GM23338 (cell line): ENCODE measurements around the gene ZNF514.

Experiments used
- CREB1 ChIP-seq: fragments of 250-450 bp; sonication (Bioruptor Pico); IDR thresholded peaks from 2 replicates; pipeline ENCODE4 v1.5.0; 2020; ENCODE audit warnings: low read depth, mild to moderate bottlenecking, moderate library complexity
- CTCF ChIP-seq, 2 experiments: fragments of 200-600 bp in 1 of 2; sonication (generic) in 1 of 2; conservative IDR thresholded peaks; 2 replicates each; pipeline versions ENCODE4 v1.5.1 to v1.6.1; 2016 to 2017; ENCODE audit warnings: antibody characterized with exemption in 2 of 2, low read depth in 2 of 2, mild to moderate bottlenecking in 2 of 2, moderate library complexity in 1 of 2
- EZH2 ChIP-seq: fragments of 200-600 bp; sonication (generic); IDR thresholded peaks from one replicate; pipeline ENCODE4 v1.8.0; 2017; ENCODE audit warnings: antibody characterized with exemption, mild to moderate bottlenecking, low read depth; ENCODE audit not compliant: unreplicated experiment
- EZH2phosphoT487 ChIP-seq: fragments of 200-600 bp; sonication (generic); IDR thresholded peaks from one replicate; pipeline ENCODE4 v1.8.1; 2018; ENCODE audit warnings: antibody characterized with exemption; ENCODE audit not compliant: unreplicated experiment
- JUNB ChIP-seq: IDR thresholded peaks from one replicate; pipeline ENCODE4 v1.6.1; 2016; ENCODE audit warnings: antibody characterized with exemption; ENCODE audit not compliant: unreplicated experiment
- NANOG ChIP-seq: IDR thresholded peaks from 2 replicates; pipeline ENCODE4 v1.6.1; 2016; ENCODE audit warnings: antibody characterized with exemption, borderline replicate concordance
- POLR2AphosphoS5 ChIP-seq: IDR thresholded peaks from 2 replicates; pipeline ENCODE4 v1.6.1; 2016; ENCODE audit warnings: antibody characterized with exemption, low read depth
- STAT1 ChIP-seq: IDR thresholded peaks from one replicate; pipeline ENCODE4 v1.6.1; 2016; ENCODE audit warnings: antibody characterized with exemption; ENCODE audit not compliant: unreplicated experiment
- ZNF114 ChIP-seq: fragments of 250-450 bp; sonication (Bioruptor Pico); IDR thresholded peaks from 2 replicates; pipeline ENCODE4 v1.5.0; 2020; ENCODE audit warnings: mild to moderate bottlenecking, moderate library complexity
- TF ChIP-seq, protein P1 (sequence below): IDR thresholded peaks from one replicate; pipeline ENCODE4 v1.6.1; 2018; ENCODE audit warnings: antibody characterized with exemption; ENCODE audit not compliant: unreplicated experiment

GRCh38 chr2:95104606-95105005, 55.0 kb downstream of the ZNF514 start:
- TF ChIP-seq CREB1 (no peak), EZH2 (no peak), CTCF (conservative IDR thresholded peaks at IDR 0.05; ENCODE audit: low read depth in 2 of 2) (no peak), JUNB (no peak), POLR2AphosphoS5 (no peak), NANOG (no peak), STAT1 (no peak), ZNF114 (CRISPR knock-in tag) (no peak), EZH2phosphoT487 (no peak)
- TF ChIP-seq, protein P1, sequence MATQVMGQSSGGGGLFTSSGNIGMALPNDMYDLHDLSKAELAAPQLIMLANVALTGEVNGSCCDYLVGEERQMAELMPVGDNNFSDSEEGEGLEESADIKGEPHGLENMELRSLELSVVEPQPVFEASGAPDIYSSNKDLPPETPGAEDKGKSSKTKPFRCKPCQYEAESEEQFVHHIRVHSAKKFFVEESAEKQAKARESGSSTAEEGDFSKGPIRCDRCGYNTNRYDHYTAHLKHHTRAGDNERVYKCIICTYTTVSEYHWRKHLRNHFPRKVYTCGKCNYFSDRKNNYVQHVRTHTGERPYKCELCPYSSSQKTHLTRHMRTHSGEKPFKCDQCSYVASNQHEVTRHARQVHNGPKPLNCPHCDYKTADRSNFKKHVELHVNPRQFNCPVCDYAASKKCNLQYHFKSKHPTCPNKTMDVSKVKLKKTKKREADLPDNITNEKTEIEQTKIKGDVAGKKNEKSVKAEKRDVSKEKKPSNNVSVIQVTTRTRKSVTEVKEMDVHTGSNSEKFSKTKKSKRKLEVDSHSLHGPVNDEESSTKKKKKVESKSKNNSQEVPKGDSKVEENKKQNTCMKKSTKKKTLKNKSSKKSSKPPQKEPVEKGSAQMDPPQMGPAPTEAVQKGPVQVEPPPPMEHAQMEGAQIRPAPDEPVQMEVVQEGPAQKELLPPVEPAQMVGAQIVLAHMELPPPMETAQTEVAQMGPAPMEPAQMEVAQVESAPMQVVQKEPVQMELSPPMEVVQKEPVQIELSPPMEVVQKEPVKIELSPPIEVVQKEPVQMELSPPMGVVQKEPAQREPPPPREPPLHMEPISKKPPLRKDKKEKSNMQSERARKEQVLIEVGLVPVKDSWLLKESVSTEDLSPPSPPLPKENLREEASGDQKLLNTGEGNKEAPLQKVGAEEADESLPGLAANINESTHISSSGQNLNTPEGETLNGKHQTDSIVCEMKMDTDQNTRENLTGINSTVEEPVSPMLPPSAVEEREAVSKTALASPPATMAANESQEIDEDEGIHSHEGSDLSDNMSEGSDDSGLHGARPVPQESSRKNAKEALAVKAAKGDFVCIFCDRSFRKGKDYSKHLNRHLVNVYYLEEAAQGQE, result no peak
